Pancreas (tissue), 10 donors: ENCODE data around the gene PRTG. TPM values are rescaled to one million over a fixed set of nuclear protein-coding genes. Genes with fewer than 3 reads are reported as not detected.
A peak's percentile ranks its signal among the peaks of the same experiment; 100 is the strongest.

Experiments used
- ATAC-seq, 4 donors: fragments of 200-7000 bp; cut with Tn5 transposase; one replicate each; pipeline versions ENCODE4 v1.8.0 to v1.9.1; 2020; ENCODE audit warnings: mild to moderate bottlenecking in 4 of 4, moderate library complexity in 4 of 4
- DNase-seq, 6 donors: peaks; one replicate each; pipeline ENCODE4 v3.0.0-alpha.2; 2020
- FAIRE-seq: peaks from 2 replicates; lab custom pipeline; 2012; peaks lifted over from hg19 to GRCh38; lab: Jason Lieb, UNC
- H3K27ac ChIP-seq, 4 donors: fragments of 200-600 bp; sonication (generic); 1 replicate in 3 of 4; 2 replicates in 1 of 4; pipeline versions ENCODE4 v1.5.0 to v1.8.0; 2020
- H3K27me3 ChIP-seq, 4 donors: fragments of 200-600 bp; one replicate each; pipeline ENCODE4 v1.8.0; 2021
- H3K36me3 ChIP-seq, 3 donors: fragments of 200-600 bp; sonication (generic) in 1 of 3; one replicate each; pipeline versions ENCODE4 v1.5.0 to v1.8.0; 2020 to 2021
- H3K4me1 ChIP-seq, 3 donors: fragments of 200-600 bp; one replicate each; pipeline ENCODE4 v1.8.0; 2021
- H3K4me3 ChIP-seq, 4 donors: fragments of 200-600 bp; sonication (generic) in 2 of 4; one replicate each; pipeline versions ENCODE4 v1.5.0 to v1.8.0; 2020 to 2021
- H3K9me3 ChIP-seq, 4 donors: fragments of 200-600 bp; one replicate each; pipeline ENCODE4 v1.8.0; 2021
- WGBS, 2 donors: extraction: QIAGEN DNeasy Blood & Tissue Kit; methylation state at CpG; one replicate each; pipeline ENCODE4 v1.1.7; 2013; 5-methylcytosine and 5-hydroxymethylcytosine counted together
- intact Hi-C, 3 donors: fragments of 100-400 bp; cut with DNase I; formaldehyde crosslinking; loops; one replicate each; pipeline versions ENCODE4 v1.11.1 to v1.14.2; 2022
- polyA plus RNA-seq, 2 donors: library from polyadenylated mRNA; stranded (reverse); fragments of 200-250 nt; gene quantifications; one replicate each; pipeline ENCODE4 v1.2.3, GENCODE V29; 2013
- total RNA-seq, 6 donors: library from RNA; stranded (reverse); fragmentation: NEBNext Ultra II Directional in 4 of 6; extraction: Animal tissue kit (Norgen Biotek cat#: 25700) in 4 of 6; gene quantifications; one replicate each; pipeline versions ENCODE4 v1.2.1 to v1.2.4, GENCODE V29; 2021 to 2023
- TF ChIP-seq, protein P1 (sequence below), 4 donors: fragments of 200-600 bp; sonication (generic) in 3 of 4; IDR thresholded peaks; one replicate each; pipeline versions ENCODE4 v1.5.0 to v1.8.0; 2021; ENCODE audit warnings: antibody characterized with exemption in 4 of 4
- donor health status: healthy with polysubstance abuse.
- donor health status: DM: no; HTN: no; CAD: no; lungs with moderate emphysema.
- donor health status: DM: no; HTN: no; CAD: no.
- donor health status: control.
- donor health status: control.
- donor health status: Bipolar disorder and iron deficiency.
- donor health status: DM: yes; HTN: yes; CAD: no.
- donor health status: DM: no; HTN: no; CAD: no.
- donor health status: DM: no; HTN: no; CAD: no.
- donor health status: DM: yes; HTN: yes; CAD: no.

Gene PRTG
- total and polyA plus RNA-seq, 8 donors: 0.05 to 0.35 (median 0.22) TPM

DNA sequence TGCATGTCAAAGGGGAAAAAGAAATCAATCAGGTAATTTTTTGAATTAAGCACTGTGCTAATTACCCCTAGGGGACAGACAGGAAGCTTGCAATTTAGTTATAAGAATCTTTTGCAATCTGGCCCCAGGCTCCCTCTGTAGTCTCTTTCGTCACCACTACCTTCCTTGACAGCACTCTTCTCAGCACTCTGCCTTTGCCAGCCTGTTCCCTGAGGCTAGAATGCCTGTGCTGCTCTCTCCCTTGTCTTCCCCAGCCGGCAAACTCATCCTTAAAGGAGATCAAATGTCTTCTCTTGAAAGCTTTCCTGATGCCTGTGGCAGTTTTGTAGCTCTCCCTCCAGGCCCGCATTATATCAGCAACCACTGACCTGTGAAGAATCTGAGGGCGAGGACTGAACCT lies 32.4 kb upstream of the PRTG start:
- Histone ChIP-seq H3K36me3 (no peaks in the 10 kb centered on the region), H3K9me3 (no peaks in the 10 kb centered on the region), H3K27ac (no peak overlapping the region), H3K4me1 (no peaks in the 10 kb centered on the region), H3K27me3 (no peaks in the 10 kb centered on the region), H3K4me3 (no peak overlapping the region)
- ATAC-seq (no peak), DNase-seq (no peak), FAIRE-seq (no peak)
- intact Hi-C loops: no loop called here
- TF ChIP-seq, protein P1, sequence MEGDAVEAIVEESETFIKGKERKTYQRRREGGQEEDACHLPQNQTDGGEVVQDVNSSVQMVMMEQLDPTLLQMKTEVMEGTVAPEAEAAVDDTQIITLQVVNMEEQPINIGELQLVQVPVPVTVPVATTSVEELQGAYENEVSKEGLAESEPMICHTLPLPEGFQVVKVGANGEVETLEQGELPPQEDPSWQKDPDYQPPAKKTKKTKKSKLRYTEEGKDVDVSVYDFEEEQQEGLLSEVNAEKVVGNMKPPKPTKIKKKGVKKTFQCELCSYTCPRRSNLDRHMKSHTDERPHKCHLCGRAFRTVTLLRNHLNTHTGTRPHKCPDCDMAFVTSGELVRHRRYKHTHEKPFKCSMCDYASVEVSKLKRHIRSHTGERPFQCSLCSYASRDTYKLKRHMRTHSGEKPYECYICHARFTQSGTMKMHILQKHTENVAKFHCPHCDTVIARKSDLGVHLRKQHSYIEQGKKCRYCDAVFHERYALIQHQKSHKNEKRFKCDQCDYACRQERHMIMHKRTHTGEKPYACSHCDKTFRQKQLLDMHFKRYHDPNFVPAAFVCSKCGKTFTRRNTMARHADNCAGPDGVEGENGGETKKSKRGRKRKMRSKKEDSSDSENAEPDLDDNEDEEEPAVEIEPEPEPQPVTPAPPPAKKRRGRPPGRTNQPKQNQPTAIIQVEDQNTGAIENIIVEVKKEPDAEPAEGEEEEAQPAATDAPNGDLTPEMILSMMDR (IDR thresholded peaks at IDR 0.05): no peak
- WGBS, 2 donors: 70 to 75% methylated on average over 4 of the region's 4 CpGs

DNA sequence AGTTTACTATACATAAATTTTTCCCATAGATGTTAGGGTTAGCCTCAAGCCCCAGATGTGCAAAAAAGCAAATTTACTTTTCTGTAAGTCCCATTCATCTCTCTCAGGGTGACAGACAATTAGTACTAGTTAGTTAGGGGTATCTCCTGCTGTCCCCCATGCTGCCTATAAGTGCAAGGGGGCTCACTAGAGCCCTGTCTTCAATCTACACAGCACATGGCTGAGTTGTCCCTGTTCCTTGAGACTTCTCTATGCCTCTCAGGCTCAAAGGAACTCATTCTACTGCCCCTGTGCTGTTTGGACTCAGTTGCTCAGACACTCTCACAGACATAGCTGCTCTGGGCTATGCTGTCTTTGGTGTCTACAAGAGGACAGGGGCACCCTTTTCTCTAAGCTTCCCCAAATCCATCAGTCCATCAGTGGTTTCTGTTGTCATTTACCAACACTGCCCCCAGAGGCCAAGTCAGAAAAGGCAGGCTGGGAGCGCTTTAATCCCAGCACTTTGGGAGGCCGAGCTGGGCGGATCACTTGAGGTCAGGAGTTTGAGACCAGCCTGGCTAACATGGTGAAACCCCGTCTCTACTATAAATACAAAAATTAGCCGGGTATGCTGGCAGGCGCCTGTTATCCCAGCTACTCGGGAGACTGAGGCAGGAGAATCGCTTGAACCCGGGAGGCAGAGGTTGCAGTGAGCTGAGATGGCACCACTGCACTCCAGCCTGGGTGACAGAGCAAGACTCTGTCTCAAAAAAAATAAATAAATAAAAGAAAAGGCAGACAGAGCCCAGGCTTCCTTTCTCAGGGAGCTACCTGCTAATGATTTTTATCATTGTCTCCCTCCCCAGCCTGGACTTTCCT lies 31.4 kb upstream of the PRTG start:
- Histone ChIP-seq H3K27ac (no peak overlapping the region), H3K4me1 (no peaks in the 10 kb centered on the region), H3K9me3 (no peaks in the 10 kb centered on the region), H3K27me3 (no peaks in the 10 kb centered on the region), H3K36me3 (no peaks in the 10 kb centered on the region), H3K4me3 (no peak overlapping the region)
- 46 to 54% methylated on average over 9 of the region's 9 CpGs for WGBS, 2 donors
- DNase-seq (peak in 3 of 6 donors; percentile 21 to 60 (median 23)), FAIRE-seq (no peak), ATAC-seq (peak in 1 of 4 donors; percentile 49)
- intact Hi-C loops: no loop called here
- TF ChIP-seq, protein P1 (IDR thresholded peaks at IDR 0.05): peak in 3 of 4 donors; percentile 22 to 41 (median 40)

DNA sequence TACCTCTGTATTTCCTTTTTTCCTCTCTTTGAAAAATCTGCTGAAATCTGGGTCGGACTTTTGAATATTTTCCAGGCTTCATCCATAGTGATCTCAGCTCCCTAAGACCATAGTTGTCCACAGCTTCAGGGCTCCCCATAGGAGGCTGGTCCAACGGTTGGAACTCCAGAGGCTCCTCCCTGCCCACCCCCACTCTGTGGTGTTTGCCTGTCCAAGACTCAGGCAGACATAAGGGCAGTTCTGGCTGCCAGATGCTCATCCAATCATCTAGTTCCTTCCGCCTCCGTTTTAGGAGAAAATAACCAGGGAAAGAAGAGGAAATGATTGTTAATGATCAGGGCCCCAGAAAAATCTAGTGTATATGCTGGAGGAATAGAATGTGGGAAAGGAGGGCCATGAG lies 27.9 kb upstream of the PRTG start:
- intact Hi-C loops: no loop called here
- DNase-seq (no peak), FAIRE-seq (no peak), ATAC-seq (no peak)
- Histone ChIP-seq H3K4me1 (no peaks in the 10 kb centered on the region), H3K9me3 (no peaks in the 10 kb centered on the region), H3K4me3 (no peak overlapping the region), H3K27me3 (no peaks in the 10 kb centered on the region), H3K36me3 (no peaks in the 10 kb centered on the region), H3K27ac (no peak overlapping the region)
- TF ChIP-seq, protein P1 (IDR thresholded peaks at IDR 0.05): no peak
- WGBS, 2 donors: 40 to 50% methylated on average over 4 of the region's 4 CpGs

DNA sequence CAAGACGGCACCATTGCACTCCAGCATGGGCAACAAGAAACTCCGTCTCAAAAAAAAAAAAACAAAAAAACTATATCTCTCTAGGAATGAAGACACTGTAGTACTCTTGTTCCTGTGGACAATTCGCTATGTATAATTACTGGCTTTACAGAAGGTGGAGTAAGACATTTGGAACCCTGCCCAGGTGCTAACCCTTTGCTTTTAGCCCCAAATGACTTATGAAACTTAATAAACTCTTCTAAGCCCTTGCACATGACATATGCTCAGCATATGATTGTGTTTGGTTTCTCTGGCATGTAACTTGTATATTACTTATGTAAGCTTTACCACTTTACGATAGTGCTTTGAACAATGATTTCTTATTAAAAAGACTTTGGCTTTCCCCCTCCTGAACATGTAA lies 27.3 kb upstream of the PRTG start:
- intact Hi-C loops: no loop called here
- Histone ChIP-seq H3K27me3 (no peaks in the 10 kb centered on the region), H3K4me3 (no peak overlapping the region), H3K27ac (no peak overlapping the region), H3K4me1 (no peaks in the 10 kb centered on the region), H3K9me3 (no peaks in the 10 kb centered on the region), H3K36me3 (no peaks in the 10 kb centered on the region)
- no peak for FAIRE-seq
- ATAC-seq: no peak
- WGBS, 2 donors: 69 to 83% methylated on average over 4 of the region's 4 CpGs
- TF ChIP-seq, protein P1 (IDR thresholded peaks at IDR 0.05): no peak
- no peak for DNase-seq

DNA sequence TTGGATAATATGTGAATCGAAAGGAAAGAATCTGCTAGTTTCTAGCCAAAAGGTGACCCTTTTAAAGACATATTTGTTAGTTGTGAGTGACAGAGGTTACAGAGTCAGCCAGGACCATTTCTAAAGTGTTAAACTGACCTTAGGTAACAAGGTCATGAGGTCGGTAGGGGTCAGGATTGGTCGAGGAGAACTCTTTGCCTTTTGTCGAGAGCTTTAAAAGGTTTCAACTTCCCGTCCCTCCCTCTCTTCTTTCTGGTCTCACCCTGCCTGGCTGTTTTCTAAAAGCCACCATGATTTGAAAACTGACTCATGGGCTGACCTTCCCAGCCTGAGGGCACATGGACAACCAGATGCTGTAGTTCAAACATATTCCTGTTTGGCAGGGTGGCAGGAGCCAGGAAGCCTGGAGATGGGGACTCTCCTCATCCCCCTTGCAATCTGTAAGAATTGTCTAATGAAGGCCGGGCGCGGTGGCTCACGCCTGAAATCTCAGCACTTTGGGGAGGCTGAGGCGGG lies 25.8 kb upstream of the PRTG start:
- no peak overlapping the region for H3K27ac ChIP-seq
- H3K9me3 ChIP-seq: no peaks in the 10 kb centered on the region
- 67 to 70% methylated on average over 10 of the region's 10 CpGs for WGBS, 2 donors
- TF ChIP-seq, protein P1 (IDR thresholded peaks at IDR 0.05): no peak
- no peak for DNase-seq
- no peak for FAIRE-seq
- no peak for ATAC-seq
- no peaks in the 10 kb centered on the region for H3K36me3 ChIP-seq
- no peaks in the 10 kb centered on the region for H3K4me1 ChIP-seq
- intact Hi-C loops: no loop called here
- H3K4me3 ChIP-seq: no peak overlapping the region
- H3K27me3 ChIP-seq: no peaks in the 10 kb centered on the region
